ENCODE results near the gene TMEM63B. TPM values are rescaled to one million over a fixed set of nuclear protein-coding genes. Genes with fewer than 3 reads are reported as not detected.
"Not testable (repeated sequence)": the region's sequence is repeated elsewhere in the genome, so short reads cannot be mapped to it uniquely, and the experiment has no call there.

Gene TMEM63B
- total and polyA plus RNA-seq, 2 experiments from 2014 or later, result 51.7 to 52.4 TPM

DNA sequence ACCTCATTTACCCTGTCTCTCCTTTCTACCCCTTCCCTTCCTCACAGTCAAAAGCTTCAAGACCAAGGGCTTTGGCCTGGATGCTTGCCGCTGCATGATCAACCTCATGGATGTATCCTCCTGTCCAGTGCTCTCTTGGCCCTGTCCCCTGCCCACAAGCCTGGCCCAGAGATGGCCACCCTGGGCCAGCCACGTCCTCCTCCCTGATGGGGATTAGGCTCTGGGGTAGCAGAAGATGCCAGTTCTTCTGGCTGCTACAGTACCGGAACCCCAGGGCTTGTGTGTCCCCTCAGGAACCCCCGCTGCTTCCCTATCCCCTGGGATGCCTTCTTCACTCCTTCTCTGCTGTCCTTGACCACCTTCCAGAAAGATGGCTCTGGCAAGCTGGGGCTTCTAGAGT, 53.5 kb downstream of the TMEM63B start:
- no peak overlapping the region for H3K4me3 ChIP-seq
- no peaks in the 10 kb centered on the region for H3K4me1 ChIP-seq (ENCODE audit: low read depth)
- no peaks in the 10 kb centered on the region for H3K36me3 ChIP-seq
- no peak for DNase-seq (ENCODE audit: low read depth in 1 of 2, low spot score in 1 of 2)
- no peaks in the 10 kb centered on the region for H3K9me3 ChIP-seq (ENCODE audit: low read depth)
- H3K27me3 ChIP-seq, result no peaks in the 10 kb centered on the region
- H3K27ac ChIP-seq, result no peak overlapping the region
- TF ChIP-seq, protein P1, sequence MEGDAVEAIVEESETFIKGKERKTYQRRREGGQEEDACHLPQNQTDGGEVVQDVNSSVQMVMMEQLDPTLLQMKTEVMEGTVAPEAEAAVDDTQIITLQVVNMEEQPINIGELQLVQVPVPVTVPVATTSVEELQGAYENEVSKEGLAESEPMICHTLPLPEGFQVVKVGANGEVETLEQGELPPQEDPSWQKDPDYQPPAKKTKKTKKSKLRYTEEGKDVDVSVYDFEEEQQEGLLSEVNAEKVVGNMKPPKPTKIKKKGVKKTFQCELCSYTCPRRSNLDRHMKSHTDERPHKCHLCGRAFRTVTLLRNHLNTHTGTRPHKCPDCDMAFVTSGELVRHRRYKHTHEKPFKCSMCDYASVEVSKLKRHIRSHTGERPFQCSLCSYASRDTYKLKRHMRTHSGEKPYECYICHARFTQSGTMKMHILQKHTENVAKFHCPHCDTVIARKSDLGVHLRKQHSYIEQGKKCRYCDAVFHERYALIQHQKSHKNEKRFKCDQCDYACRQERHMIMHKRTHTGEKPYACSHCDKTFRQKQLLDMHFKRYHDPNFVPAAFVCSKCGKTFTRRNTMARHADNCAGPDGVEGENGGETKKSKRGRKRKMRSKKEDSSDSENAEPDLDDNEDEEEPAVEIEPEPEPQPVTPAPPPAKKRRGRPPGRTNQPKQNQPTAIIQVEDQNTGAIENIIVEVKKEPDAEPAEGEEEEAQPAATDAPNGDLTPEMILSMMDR (IDR thresholded peaks at IDR 0.05; ENCODE audit: low read depth, low read length), result no peak

DNA sequence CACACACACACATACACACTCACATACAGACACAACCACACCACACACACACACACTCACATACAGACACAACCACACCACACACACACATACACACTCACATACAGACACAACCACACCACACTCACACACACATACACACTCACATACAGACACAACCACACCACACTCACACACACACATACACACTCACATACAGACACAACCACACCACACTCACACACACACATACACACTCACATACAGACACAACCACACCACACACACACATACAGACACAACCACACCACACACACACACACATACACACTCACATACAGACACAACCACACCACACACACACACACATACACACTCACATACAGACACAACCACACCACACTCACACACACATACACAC, 54.4 kb downstream of the TMEM63B start:
- not testable (repeated sequence) for H3K36me3 ChIP-seq; H3K4me1 ChIP-seq (ENCODE audit: low read depth); DNase-seq (ENCODE audit: low read depth in 1 of 2, low spot score in 1 of 2); H3K4me3 ChIP-seq; H3K27me3 ChIP-seq; H3K9me3 ChIP-seq (ENCODE audit: low read depth); H3K27ac ChIP-seq

DNA sequence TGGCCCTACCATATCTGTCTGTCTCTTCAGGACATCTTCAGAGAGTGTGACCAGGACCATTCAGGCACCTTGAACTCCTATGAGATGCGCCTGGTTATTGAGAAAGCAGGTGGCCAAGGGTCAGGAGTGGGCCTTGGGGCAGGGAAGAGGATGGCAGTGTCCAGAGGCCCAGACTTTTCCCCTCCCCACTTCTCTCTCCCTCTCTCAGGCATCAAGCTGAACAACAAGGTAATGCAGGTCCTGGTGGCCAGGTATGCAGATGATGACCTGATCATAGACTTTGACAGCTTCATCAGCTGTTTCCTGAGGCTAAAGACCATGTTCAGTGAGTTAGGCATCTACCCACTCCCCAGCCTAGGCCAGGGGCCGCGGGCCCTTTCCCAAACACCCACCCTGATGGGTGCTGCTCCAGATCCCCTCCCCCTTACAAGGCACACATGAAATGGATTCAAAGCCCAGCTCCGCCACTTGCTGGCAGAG, 55.6 kb downstream of the TMEM63B start:
- H3K9me3 ChIP-seq (ENCODE audit: low read depth), result no peaks in the 10 kb centered on the region
- DNase-seq (ENCODE audit: low read depth in 1 of 2, low spot score in 1 of 2), result no peak
- H3K4me3 ChIP-seq, result no peak overlapping the region
- H3K36me3 ChIP-seq, result no peaks in the 10 kb centered on the region
- TF ChIP-seq, protein P1 (IDR thresholded peaks at IDR 0.05; ENCODE audit: low read depth, low read length), result no peak
- no peaks in the 10 kb centered on the region for H3K4me1 ChIP-seq (ENCODE audit: low read depth)
- no peaks in the 10 kb centered on the region for H3K27me3 ChIP-seq
- H3K27ac ChIP-seq, result no peak overlapping the region

DNA sequence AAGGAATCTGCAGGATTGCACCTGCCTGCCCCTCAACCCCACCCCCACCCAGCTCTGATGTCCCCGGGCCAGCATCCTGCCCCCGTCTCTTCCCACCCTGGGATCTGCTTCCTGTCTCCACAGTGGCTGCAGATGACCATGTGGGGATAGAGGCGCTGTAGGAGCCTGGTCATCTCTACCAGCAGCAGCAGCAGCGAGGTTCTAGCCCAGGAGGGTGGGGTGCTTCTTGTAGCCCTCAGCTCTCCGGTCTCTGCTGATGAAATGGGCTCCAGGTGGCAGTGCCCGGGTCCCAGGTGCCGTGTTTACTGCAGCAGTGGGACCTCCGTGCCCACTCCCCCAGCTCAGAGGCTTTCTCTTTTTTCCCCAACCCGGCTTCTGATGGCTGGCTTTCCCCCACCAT, 56.4 kb downstream of the TMEM63B start:
- Histone ChIP-seq H3K4me3 (no peak overlapping the region), H3K27me3 (no peaks in the 10 kb centered on the region), H3K36me3 (no peaks in the 10 kb centered on the region), H3K9me3 (ENCODE audit: low read depth) (no peaks in the 10 kb centered on the region), H3K4me1 (ENCODE audit: low read depth) (no peaks in the 10 kb centered on the region), H3K27ac (no peak overlapping the region)
- TF ChIP-seq, protein P1 (IDR thresholded peaks at IDR 0.05; ENCODE audit: low read depth, low read length), result no peak
- DNase-seq (ENCODE audit: low read depth in 1 of 2, low spot score in 1 of 2), result no peak

DNA sequence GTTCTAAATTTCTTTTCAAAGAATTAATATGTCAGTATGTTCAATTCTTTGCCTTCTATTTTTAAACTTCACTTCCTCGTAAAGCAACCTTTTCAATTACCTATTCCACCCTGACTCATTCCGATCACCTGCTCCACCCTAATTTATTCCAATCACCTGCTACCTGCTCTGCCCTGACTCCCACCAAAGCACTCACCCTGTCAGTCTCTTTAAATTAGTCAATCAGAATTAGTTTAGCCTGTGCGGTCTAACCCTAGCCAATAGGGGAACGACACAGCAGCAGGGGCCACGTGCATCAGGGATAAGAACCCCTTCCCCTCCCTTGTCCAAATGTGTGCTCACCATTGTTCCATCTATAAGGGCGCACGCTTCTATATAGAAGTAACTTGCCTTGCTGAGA, 58.0 kb downstream of the TMEM63B start:
- H3K27me3 ChIP-seq; H3K4me3 ChIP-seq; DNase-seq (ENCODE audit: low read depth in 1 of 2, low spot score in 1 of 2); H3K4me1 ChIP-seq (ENCODE audit: low read depth); H3K36me3 ChIP-seq; H3K9me3 ChIP-seq (ENCODE audit: low read depth); H3K27ac ChIP-seq: not testable (repeated sequence)

DNA sequence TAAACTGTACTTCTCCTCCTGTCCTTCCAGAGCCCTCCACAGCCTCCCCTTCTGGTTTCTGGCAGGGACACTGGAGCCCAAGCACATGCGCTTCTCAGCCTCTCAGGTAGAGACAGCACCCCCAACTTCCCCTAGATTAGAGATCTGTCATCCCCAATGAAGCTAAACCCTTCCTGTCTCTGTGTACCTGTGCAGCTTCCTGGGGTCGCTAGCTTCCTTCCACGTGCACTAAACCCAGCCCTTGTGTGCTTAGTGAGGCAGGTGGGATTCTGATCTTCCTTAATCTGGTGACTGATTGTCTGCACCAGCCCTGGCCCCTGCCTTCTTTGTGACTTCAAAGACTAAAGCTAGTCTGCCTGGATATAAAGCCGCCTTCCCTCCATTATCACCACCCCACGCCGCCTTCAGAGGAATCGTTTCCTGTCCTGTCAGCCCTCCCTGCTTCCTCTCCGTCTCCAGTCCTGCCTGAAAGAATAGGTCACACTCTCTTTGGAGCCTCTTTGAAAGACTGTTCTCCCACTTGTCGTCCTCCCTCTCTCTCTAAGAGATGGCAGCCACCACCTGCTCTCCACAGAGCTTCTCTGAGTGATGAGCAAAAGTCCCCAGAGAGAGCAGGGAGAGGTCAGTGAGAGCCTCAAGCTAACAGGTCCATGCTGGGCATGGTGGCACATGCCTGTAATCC, 58.7 kb downstream of the TMEM63B start:
- no peak overlapping the region for H3K4me3 ChIP-seq
- no peak overlapping the region for H3K27ac ChIP-seq
- TF ChIP-seq, protein P1 (IDR thresholded peaks at IDR 0.05; ENCODE audit: low read depth, low read length), result no peak
- no peaks in the 10 kb centered on the region for H3K27me3 ChIP-seq
- H3K4me1 ChIP-seq (ENCODE audit: low read depth), result no peaks in the 10 kb centered on the region
- no peak for DNase-seq (ENCODE audit: low read depth in 1 of 2, low spot score in 1 of 2)
- H3K9me3 ChIP-seq (ENCODE audit: low read depth), result no peaks in the 10 kb centered on the region
- H3K36me3 ChIP-seq, result no peaks in the 10 kb centered on the region
